Subcutaneous abdominal adipose tissue (tissue), 5 donors: ENCODE measurements around the gene CA11.

Experiments
- H3K27ac ChIP-seq: one replicate; pipeline ENCODE4 v1.7.0; 2013; ENCODE audit warnings: low read depth, mild to moderate bottlenecking, inconsistent platforms, low read length, moderate library complexity
- H3K27me3 ChIP-seq, 5 donors: one replicate each; pipeline ENCODE4 v1.7.0; 2013; ENCODE audit warnings: low read length in 5 of 5, inconsistent platforms in 1 of 5; ENCODE audit not compliant: control insufficient read depth in 5 of 5, insufficient read depth in 4 of 5
- H3K36me3 ChIP-seq, 5 donors: one replicate each; pipeline ENCODE4 v1.7.0; 2013; ENCODE audit warnings: low read length in 5 of 5; ENCODE audit not compliant: control insufficient read depth in 5 of 5, insufficient read depth in 5 of 5
- H3K4me1 ChIP-seq, 5 donors: one replicate each; pipeline ENCODE4 v1.7.0; 2013; ENCODE audit warnings: low read length in 5 of 5, mild to moderate bottlenecking in 3 of 5, moderate library complexity in 1 of 5; ENCODE audit not compliant: control insufficient read depth in 5 of 5, insufficient read depth in 5 of 5
- H3K4me3 ChIP-seq, 5 donors: one replicate each; pipeline ENCODE4 v1.7.0; 2013; ENCODE audit warnings: low read length in 5 of 5, low read depth in 1 of 5
- H3K9ac ChIP-seq, 5 donors: one replicate each; pipeline ENCODE4 v1.7.0; 2013; ENCODE audit warnings: low read length in 5 of 5, mild to moderate bottlenecking in 4 of 5, moderate library complexity in 3 of 5
- H3K9me3 ChIP-seq, 5 donors: one replicate each; pipeline ENCODE4 v1.7.0; 2013; ENCODE audit warnings: low read length in 5 of 5; ENCODE audit not compliant: control insufficient read depth in 5 of 5
- donor health status: healthy.
- donor health status: healthy.
- donor health status: healthy.
- donor health status: healthy.
- donor health status: healthy.

The CA11 gene

DNA sequence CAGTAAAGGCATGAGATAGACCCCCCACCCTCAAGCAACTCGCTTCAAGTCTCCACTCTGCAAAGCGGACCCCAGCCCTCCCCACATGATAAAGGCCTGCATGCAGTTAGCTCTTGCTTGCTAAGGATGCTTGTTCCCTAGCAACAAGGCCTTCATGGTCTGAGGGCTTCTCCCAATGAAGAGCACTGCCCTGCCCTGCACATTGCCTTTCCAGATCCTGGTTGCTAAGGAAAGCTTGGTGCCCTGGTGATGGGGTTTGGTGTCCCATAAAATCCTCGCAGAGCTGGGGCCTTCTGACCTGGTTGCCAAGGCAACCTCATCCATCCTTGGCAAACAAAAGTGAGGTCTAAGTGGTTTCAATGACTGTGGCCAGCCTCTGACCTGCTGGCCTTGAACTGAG lies 14.8 kb downstream of the CA11 start:
- peak overlapping the region; percentile 41 for H3K27ac ChIP-seq
- peaks cover 0 to 34% (median 13%) of the 10 kb centered on the region in 5 donors for H3K36me3 ChIP-seq
- H3K27me3 ChIP-seq = no peaks in the 10 kb centered on the region
- H3K4me3 ChIP-seq = no peak overlapping the region
- H3K9ac ChIP-seq = peak overlapping the region in 1 of 5 donors; percentile 41
- peaks cover 7 to 67% (median 55%) of the 10 kb centered on the region in 5 donors for H3K4me1 ChIP-seq
- no peaks in the 10 kb centered on the region for H3K9me3 ChIP-seq

DNA sequence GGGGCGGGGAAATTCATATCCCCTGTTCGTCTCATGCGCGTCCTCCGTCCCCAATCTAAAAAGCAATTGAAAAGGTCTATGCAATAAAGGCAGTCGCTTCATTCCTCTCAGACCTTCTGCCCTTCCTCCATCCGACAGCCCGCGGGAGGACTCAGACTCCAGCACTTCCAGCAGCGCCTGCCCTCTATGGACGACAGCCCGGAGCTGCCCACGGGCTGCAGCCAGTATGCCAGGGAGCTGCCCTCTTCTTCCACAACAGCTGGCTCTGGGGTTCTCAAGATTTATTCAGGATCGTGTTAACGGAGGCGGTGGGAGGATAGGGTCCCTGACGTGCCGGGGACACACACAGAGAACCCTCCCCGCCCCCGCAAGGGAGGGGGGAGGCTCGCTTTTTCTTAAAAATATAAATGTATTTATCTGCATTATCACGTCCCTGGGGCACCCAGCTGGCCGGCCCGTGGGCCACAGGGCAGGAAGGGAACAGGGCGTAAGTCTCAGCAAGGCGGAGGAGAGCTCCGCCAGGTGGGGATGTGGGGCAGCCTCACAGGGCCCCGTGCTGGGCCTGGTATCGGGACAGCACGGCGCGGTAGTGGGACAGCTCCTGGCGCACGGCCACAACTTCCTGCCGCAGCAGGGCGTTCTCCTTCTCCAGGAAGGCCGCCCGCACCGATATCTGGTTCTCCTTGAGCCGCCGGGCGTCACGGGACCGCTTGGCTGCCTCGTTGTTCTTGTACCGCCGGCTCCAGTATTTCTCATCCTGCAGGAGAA lies 15.5 kb downstream of the CA11 start:
- Histone ChIP-seq H3K9ac (peak overlapping the region in 2 of 5 donors; percentile 41 to 46), H3K27ac (peak overlapping the region; percentile 41), H3K4me3 (no peak overlapping the region), H3K36me3 (peaks cover 0 to 39% (median 13%) of the 10 kb centered on the region in 5 donors), H3K27me3 (no peaks in the 10 kb centered on the region), H3K9me3 (no peaks in the 10 kb centered on the region), H3K4me1 (peaks cover 7 to 65% (median 48%) of the 10 kb centered on the region in 5 donors)

DNA sequence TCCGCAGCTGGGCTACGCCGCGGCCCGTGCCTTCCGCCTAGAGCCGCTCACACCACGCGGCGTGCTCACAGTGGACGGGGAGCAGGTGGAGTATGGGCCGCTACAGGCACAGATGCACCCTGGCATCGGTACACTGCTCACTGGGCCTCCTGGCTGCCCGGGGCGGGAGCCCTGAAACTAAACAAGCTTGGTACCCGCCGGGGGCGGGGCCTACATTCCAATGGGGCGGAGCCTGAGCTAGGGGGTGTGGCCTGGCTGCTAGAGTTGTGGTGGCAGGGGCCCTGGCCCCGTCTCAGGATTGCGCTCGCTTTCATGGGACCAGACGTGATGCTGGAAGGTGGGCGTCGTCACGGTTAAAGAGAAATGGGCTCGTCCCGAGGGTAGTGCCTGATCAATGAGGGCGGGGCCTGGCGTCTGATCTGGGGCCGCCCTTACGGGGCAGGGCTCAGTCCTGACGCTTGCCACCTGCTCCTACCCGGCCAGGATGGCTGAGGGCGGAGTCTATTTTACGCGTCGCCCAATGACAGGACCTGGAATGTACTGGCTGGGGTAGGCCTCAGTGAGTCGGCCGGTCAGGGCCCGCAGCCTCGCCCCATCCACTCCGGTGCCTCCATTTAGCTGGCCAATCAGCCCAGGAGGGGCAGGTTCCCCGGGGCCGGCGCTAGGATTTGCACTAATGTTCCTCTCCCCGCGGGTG lies 16.2 kb downstream of the CA11 start:
- H3K4me1 ChIP-seq = peaks cover 6 to 67% (median 44%) of the 10 kb centered on the region in 5 donors
- no peaks in the 10 kb centered on the region for H3K9me3 ChIP-seq
- H3K9ac ChIP-seq = no peak overlapping the region
- H3K27ac ChIP-seq = peak overlapping the region; percentile 41
- peaks cover 0 to 39% (median 13%) of the 10 kb centered on the region in 5 donors for H3K36me3 ChIP-seq
- no peak overlapping the region for H3K4me3 ChIP-seq
- no peaks in the 10 kb centered on the region for H3K27me3 ChIP-seq

DNA sequence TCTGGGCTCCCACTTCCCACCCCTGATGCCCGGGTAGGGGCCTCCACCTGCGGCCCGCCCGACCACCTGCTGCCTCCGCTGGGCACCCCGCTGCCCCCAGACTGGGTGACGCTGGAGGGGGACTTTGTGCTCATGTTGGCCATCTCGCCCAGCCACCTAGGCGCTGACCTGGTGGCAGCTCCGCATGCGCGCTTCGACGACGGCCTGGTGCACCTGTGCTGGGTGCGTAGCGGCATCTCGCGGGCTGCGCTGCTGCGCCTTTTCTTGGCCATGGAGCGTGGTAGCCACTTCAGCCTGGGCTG lies 16.7 kb downstream of the CA11 start:
- Histone ChIP-seq H3K9me3 (no peaks in the 10 kb centered on the region), H3K4me3 (no peak overlapping the region), H3K9ac (no peak overlapping the region), H3K27ac (no peak overlapping the region), H3K36me3 (peaks cover 0 to 39% (median 13%) of the 10 kb centered on the region in 5 donors), H3K27me3 (no peaks in the 10 kb centered on the region), H3K4me1 (peaks cover 5 to 68% (median 44%) of the 10 kb centered on the region in 5 donors)

DNA sequence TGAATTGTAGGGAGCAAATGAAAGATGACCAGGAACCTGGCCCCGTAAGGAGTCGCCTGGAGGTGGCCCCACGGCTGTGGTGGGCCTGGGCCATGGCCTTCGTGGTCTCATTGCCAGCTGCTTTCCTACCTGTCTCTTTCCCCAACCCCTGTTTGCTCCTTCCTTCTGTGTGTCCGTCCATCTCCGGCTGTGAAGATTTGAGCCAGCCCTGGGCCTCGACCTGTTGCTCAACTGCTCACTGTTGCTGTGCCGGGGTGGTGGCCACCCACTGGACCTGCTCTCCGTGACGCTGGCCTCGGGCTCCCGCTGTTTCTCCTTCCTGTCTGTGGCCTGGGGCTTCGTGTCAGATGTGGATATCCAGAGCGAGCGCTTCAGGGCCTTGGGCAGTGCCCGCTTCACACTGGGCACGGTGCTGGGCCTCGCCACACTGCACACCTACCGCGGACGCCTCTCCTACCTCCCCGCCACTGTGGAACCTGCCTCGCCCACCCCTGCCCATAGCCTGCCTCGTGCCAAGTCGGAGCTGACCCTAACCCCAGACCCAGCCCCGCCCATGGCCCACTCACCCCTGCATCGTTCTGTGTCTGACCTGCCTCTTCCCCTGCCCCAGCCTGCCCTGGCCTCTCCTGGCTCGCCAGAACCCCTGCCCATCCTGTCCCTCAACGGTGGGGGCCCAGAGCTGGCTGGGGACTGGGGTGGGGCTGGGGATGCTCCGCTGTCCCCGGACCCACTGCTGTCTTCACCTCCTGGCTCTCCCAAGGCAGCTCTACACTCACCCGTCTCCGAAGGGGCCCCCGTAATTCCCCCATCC lies 17.3 kb downstream of the CA11 start:
- H3K27me3 ChIP-seq = no peaks in the 10 kb centered on the region
- H3K9me3 ChIP-seq = no peaks in the 10 kb centered on the region
- no peak overlapping the region for H3K27ac ChIP-seq
- H3K4me3 ChIP-seq = no peak overlapping the region
- H3K4me1 ChIP-seq = peaks cover 4 to 66% (median 42%) of the 10 kb centered on the region in 5 donors
- no peak overlapping the region for H3K9ac ChIP-seq
- H3K36me3 ChIP-seq = peaks cover 0 to 39% (median 13%) of the 10 kb centered on the region in 5 donors

DNA sequence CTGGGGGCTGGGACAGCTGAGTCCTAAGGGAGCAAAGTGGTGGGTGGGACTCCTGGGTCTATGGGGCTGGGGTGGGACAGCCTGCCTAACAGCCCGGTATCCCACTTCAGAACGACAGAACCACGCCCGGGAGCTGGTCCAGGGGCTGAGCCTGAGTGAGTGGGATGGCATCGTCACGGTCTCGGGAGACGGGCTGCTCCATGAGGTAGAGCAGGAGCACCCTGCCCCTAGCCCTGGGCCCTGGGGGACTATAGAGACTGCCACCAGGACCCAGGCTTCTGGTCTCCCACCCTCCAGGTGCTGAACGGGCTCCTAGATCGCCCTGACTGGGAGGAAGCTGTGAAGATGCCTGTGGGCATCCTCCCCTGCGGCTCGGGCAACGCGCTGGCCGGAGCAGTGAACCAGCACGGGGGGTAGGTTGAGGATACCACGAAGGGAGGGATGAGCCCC lies 18.1 kb downstream of the CA11 start:
- Histone ChIP-seq H3K4me1 (peaks cover 8 to 66% (median 41%) of the 10 kb centered on the region in 5 donors), H3K27ac (no peak overlapping the region), H3K4me3 (no peak overlapping the region), H3K9ac (no peak overlapping the region), H3K9me3 (no peaks in the 10 kb centered on the region), H3K36me3 (peaks cover 0 to 39% (median 13%) of the 10 kb centered on the region in 5 donors), H3K27me3 (no peaks in the 10 kb centered on the region)

DNA sequence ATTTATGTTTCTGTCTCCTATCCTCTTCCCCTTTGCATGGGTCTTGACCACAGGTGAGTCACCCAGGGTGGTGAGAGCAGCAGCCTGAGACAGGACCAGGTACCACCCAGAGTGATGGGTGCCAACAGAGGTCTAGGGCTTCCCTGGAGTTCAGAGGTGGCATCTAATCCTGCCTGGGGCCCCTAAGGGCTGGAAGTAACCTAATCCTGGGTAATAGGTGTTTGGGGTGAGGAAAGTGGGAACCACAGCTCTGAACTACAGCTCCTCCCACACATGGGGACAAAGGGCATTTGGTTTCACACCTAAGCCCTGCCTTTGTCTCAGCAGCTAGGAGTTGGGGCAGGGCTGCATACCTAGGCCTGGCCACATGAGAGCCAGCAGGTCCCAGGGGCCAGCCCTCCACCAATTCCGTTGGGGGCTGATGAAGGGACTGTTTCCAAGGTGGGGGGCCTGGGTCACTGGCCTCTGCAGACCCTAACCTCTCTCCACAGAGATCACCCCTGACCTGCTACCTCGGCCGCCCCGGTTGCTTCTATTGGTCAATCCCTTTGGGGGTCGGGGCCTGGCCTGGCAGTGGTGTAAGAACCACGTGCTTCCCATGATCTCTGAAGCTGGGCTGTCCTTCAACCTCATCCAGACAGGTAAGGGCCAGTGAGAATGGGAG lies 18.7 kb downstream of the CA11 start:
- H3K4me3 ChIP-seq = no peak overlapping the region
- H3K9me3 ChIP-seq = no peaks in the 10 kb centered on the region
- H3K9ac ChIP-seq = no peak overlapping the region
- H3K27ac ChIP-seq = no peak overlapping the region
- peaks cover 6 to 67% (median 37%) of the 10 kb centered on the region in 5 donors for H3K4me1 ChIP-seq
- no peaks in the 10 kb centered on the region for H3K27me3 ChIP-seq
- peaks cover 0 to 34% (median 8%) of the 10 kb centered on the region in 5 donors for H3K36me3 ChIP-seq

DNA sequence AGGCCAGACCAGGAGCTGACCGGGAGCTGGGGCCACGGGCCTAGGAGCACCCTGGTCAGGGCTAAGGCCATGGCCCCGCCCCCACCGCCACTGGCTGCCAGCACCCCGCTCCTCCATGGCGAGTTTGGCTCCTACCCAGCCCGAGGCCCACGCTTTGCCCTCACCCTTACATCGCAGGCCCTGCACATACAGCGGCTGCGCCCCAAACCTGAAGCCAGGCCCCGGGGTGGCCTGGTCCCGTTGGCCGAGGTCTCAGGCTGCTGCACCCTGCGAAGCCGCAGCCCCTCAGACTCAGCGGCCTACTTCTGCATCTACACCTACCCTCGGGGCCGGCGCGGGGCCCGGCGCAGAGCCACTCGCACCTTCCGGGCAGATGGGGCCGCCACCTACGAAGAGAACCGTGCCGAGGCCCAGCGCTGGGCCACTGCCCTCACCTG lies 20.1 kb downstream of the CA11 start:
- Histone ChIP-seq H3K27me3 (no peaks in the 10 kb centered on the region), H3K9me3 (no peaks in the 10 kb centered on the region), H3K9ac (no peak overlapping the region), H3K27ac (no peak overlapping the region), H3K36me3 (peaks cover 0 to 26% (median 3%) of the 10 kb centered on the region in 5 donors), H3K4me3 (no peak overlapping the region), H3K4me1 (peaks cover 6 to 62% (median 36%) of the 10 kb centered on the region in 5 donors)
